ENCODE data around the gene VWC2L.

- TF ChIP-seq EZH2 (IDR thresholded peaks at IDR 0.05; ENCODE audit: borderline replicate concordance, low read depth, low read length, severe bottlenecking) (no peak), CTCF (IDR thresholded peaks at IDR 0.05; ENCODE audit: extremely low read depth in 1 of 2, insufficient read depth in 1 of 2, low read depth in 1 of 2, low read length in 2 of 2) (no peak), POLR2A (IDR thresholded peaks at IDR 0.05; ENCODE audit: low read depth, low read length) (no peak), MYC (IDR thresholded peaks at IDR 0.05; ENCODE audit: low read depth, low read length) (no peak), GATA2 (IDR thresholded peaks at IDR 0.05; ENCODE audit: insufficient read depth, insufficient read length, low read depth, low read length) (no peak), POLR2AphosphoS5 (IDR thresholded peaks at IDR 0.05; ENCODE audit: insufficient read depth, low read depth, low read length) (no peak), JUN (IDR thresholded peaks at IDR 0.05; ENCODE audit: borderline replicate concordance, insufficient read depth, insufficient read length, low read depth) (no peak)
These were observed 103.8 kb downstream of the VWC2L start for GRCh38 chr2:214514704-214515103.
